CD14-positive monocyte (primary cell): ENCODE data around the gene IGSF9. TPM values are rescaled to one million over a fixed set of nuclear protein-coding genes. Genes with fewer than 3 reads are reported as not detected.
A peak's percentile ranks its signal among the peaks of the same experiment; 100 is the strongest.

Experiments used
- DNase-seq, 3 donors: peaks; one replicate each; pipeline ENCODE4 v3.0.0-alpha.2; 2011 to 2022
- H2AFZ ChIP-seq: 2 replicates; pipeline ENCODE4 v1.6.0; 2012; ENCODE audit warnings: mild to moderate bottlenecking, low read depth, low read length, inconsistent platforms; ENCODE audit not compliant: insufficient read depth, poor library complexity, severe bottlenecking
- H3K27ac ChIP-seq, 2 donors: 1 replicate in 1 of 2; 2 replicates in 1 of 2; pipeline ENCODE4 v1.5.1; 2012 to 2013; ENCODE audit warnings: low read length in 2 of 2, control low read depth in 1 of 2, inconsistent platforms in 1 of 2, low read depth in 1 of 2, mild to moderate bottlenecking in 1 of 2
- H3K27me3 ChIP-seq, 2 donors: one replicate each; pipeline versions ENCODE4 v1.6.0 to v1.6.1; 2011 to 2013; ENCODE audit warnings: low read length in 2 of 2; ENCODE audit not compliant: control insufficient read depth in 2 of 2, insufficient read depth in 2 of 2
- H3K36me3 ChIP-seq, 2 donors: replicated peaks in 1 of 2; 1 replicate in 1 of 2; 2 replicates in 1 of 2; pipeline versions ENCODE4 v1.5.1 to v1.6.1; 2012 to 2013; ENCODE audit warnings: low read length in 2 of 2, control low read depth in 1 of 2, inconsistent platforms in 1 of 2, mild to moderate bottlenecking in 1 of 2; ENCODE audit not compliant: insufficient read depth in 2 of 2, control insufficient read depth in 1 of 2
- H3K4me1 ChIP-seq, 2 donors: 1 replicate in 1 of 2; 2 replicates in 1 of 2; pipeline versions ENCODE4 v1.5.1 to v1.6.1; 2012 to 2013; ENCODE audit warnings: low read length in 2 of 2, control low read depth in 1 of 2, inconsistent platforms in 1 of 2, mild to moderate bottlenecking in 1 of 2, moderate library complexity in 1 of 2; ENCODE audit not compliant: insufficient read depth in 2 of 2, control insufficient read depth in 1 of 2
- H3K4me2 ChIP-seq: replicated peaks from 2 replicates; pipeline ENCODE3; 2012; ENCODE audit warnings: low read length, moderate library complexity, mild to moderate bottlenecking; ENCODE audit not compliant: poor library complexity, severe bottlenecking; ENCODE audit errors: extremely low read depth
- H3K4me3 ChIP-seq, 3 experiments: fragments of 200-600 bp in 1 of 3; sonication (generic) in 1 of 3; replicated peaks in 1 of 3; 1 replicate in 2 of 3; 2 replicates in 1 of 3; pipeline ENCODE4 v1.5.1; 2011 to 2013; ENCODE audit warnings: low read length in 3 of 3, mild to moderate bottlenecking in 3 of 3, control low read depth in 2 of 3, low read depth in 2 of 3, inconsistent platforms in 1 of 3, moderate library complexity in 1 of 3
- H3K79me2 ChIP-seq: 2 replicates; pipeline ENCODE4 v1.6.0; 2012; ENCODE audit warnings: mild to moderate bottlenecking, control low read depth, inconsistent platforms, low read length, moderate library complexity; ENCODE audit not compliant: insufficient read depth
- H3K9ac ChIP-seq: 2 replicates; pipeline ENCODE4 v1.6.0; 2017; ENCODE audit warnings: low read length, mild to moderate bottlenecking; ENCODE audit not compliant: insufficient read depth, poor library complexity, severe bottlenecking
- H3K9me3 ChIP-seq, 2 donors: replicated peaks in 1 of 2; 1 replicate in 1 of 2; 2 replicates in 1 of 2; pipeline versions ENCODE4 v1.5.1 to v1.6.1; 2012 to 2013; ENCODE audit warnings: low read length in 2 of 2, control low read depth in 1 of 2; ENCODE audit not compliant: control insufficient read depth in 1 of 2, insufficient read depth in 1 of 2
- H4K20me1 ChIP-seq: 2 replicates; pipeline ENCODE4 v1.6.0; 2012; ENCODE audit warnings: mild to moderate bottlenecking, low read length, control low read depth, moderate library complexity; ENCODE audit not compliant: insufficient read depth
- H3K27ac Mint-ChIP-seq, 7 donors: one replicate each; pipeline ENCODE4 v1.8.0; 2020; ENCODE audit warnings: mild to moderate bottlenecking in 7 of 7, mixed read lengths in 7 of 7, moderate library complexity in 6 of 7, inconsistent platforms in 2 of 7
- H3K27me3 Mint-ChIP-seq, 3 donors: one replicate each; pipeline ENCODE4 v1.8.0; 2021 to 2022; ENCODE audit warnings: low read depth in 3 of 3, mild to moderate bottlenecking in 3 of 3, mixed read lengths in 3 of 3, moderate library complexity in 3 of 3, inconsistent platforms in 1 of 3
- H3K36me3 Mint-ChIP-seq, 2 donors: one replicate each; pipeline ENCODE4 v1.8.0; 2020; ENCODE audit warnings: mixed read lengths in 2 of 2, inconsistent platforms in 1 of 2, mild to moderate bottlenecking in 1 of 2
- H3K4me1 Mint-ChIP-seq: one replicate; pipeline ENCODE4 v1.8.0; 2020; ENCODE audit warnings: mild to moderate bottlenecking, mixed read lengths
- H3K4me3 Mint-ChIP-seq, 2 donors: one replicate each; pipeline ENCODE4 v1.8.0; 2020; ENCODE audit warnings: mild to moderate bottlenecking in 2 of 2, mixed read lengths in 2 of 2, moderate library complexity in 1 of 2
- H3K9me3 Mint-ChIP-seq, 7 donors: one replicate each; pipeline ENCODE4 v1.8.0; 2020 to 2022; ENCODE audit warnings: mixed read lengths in 7 of 7, mild to moderate bottlenecking in 6 of 7, moderate library complexity in 6 of 7, inconsistent platforms in 2 of 7
- WGBS: methylation state at CpG from one replicate; pipeline ENCODE4 v1.1.5; 2013; ENCODE audit warnings: missing lambda C conversion rate; ENCODE audit not compliant: insufficient coverage; 5-methylcytosine and 5-hydroxymethylcytosine counted together
- intact Hi-C, 2 donors: fragments of 100-400 bp; cut with micrococcal nuclease; formaldehyde crosslinking; loops; one replicate each; pipeline versions ENCODE4 v1.15.0 to v1.15.1; 2023
- polyA plus RNA-seq, 3 donors: library from polyadenylated mRNA; depleted of rRNA in 1 of 3; unstranded in 2 of 3; stranded (reverse) in 1 of 3; fragments of 300-500 nt in 2 of 3; fragments of >200 nt in 1 of 3; fragmentation: Illumina TruSeq in 2 of 3; gene quantifications; 1 replicate in 2 of 3; 2 replicates in 1 of 3; pipeline ENCODE4 v1.2.3, GENCODE V29; 2012 to 2021
- TF ChIP-seq, protein P1 (sequence below): fragments of 200-600 bp; IDR thresholded peaks from one replicate; pipeline ENCODE4 v1.8.0; 2022; ENCODE audit warnings: antibody characterized with exemption, mild to moderate bottlenecking

The IGSF9 gene
- polyA plus RNA-seq, 3 donors = 0.04 TPM; not detected in 2

DNA sequence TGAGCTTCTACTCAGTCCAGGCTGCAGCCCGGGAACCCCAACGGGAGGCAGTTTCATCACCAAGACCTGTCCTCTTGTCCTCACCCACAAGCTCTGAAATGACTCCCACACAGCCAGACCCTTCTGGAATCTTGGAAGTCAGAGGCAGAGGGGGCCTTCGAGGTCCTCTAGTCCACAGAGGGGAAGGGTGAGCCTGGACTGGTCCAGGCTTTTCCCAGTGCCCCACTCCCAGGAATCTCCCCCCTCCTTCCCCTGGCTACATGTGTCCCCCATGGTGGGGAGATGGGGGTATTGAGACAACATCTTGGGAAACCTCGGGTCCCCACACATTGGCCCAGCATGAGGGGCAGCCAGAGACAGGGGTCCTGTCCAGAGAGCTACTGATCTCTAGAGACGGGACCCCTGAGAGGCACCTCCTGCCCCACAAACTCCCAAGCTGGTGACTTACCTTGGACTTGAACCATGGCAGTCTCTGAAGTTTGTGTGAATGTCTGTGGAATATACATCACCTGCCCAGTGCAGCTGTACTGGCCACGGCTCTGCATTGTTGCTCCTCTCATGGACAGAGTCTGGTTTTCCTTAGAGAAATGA is 28.0 kb upstream of the IGSF9 start:
- peaks cover 8 to 10% of the 10 kb centered on the region in 2 donors for H3K4me1 ChIP-seq
- no peaks in the 10 kb centered on the region for H3K36me3 Mint-ChIP-seq
- H3K4me3 Mint-ChIP-seq = peak overlapping the region in 1 of 2 donors; percentile 10
- no peaks in the 10 kb centered on the region for H3K79me2 ChIP-seq
- no peak overlapping the region for H2AFZ ChIP-seq
- H3K27ac Mint-ChIP-seq = no peak overlapping the region
- no peak overlapping the region for H3K27ac ChIP-seq
- no peaks in the 10 kb centered on the region for H3K9me3 ChIP-seq
- TF ChIP-seq, protein P1, sequence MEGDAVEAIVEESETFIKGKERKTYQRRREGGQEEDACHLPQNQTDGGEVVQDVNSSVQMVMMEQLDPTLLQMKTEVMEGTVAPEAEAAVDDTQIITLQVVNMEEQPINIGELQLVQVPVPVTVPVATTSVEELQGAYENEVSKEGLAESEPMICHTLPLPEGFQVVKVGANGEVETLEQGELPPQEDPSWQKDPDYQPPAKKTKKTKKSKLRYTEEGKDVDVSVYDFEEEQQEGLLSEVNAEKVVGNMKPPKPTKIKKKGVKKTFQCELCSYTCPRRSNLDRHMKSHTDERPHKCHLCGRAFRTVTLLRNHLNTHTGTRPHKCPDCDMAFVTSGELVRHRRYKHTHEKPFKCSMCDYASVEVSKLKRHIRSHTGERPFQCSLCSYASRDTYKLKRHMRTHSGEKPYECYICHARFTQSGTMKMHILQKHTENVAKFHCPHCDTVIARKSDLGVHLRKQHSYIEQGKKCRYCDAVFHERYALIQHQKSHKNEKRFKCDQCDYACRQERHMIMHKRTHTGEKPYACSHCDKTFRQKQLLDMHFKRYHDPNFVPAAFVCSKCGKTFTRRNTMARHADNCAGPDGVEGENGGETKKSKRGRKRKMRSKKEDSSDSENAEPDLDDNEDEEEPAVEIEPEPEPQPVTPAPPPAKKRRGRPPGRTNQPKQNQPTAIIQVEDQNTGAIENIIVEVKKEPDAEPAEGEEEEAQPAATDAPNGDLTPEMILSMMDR = no peak
- H4K20me1 ChIP-seq = no peaks in the 10 kb centered on the region
- intact Hi-C loops = no loop called here
- DNase-seq = no peak
- H3K36me3 ChIP-seq = no peaks in the 10 kb centered on the region
- WGBS = 100% methylated on average over 3 of the region's 6 CpGs
- no peak overlapping the region for H3K4me2 ChIP-seq
- H3K9me3 Mint-ChIP-seq = peaks cover 0 to 2% (median 0%) of the 10 kb centered on the region in 7 donors
- no peak overlapping the region for H3K9ac ChIP-seq
- H3K4me3 ChIP-seq = no peak overlapping the region
- peaks cover 4 to 15% of the 10 kb centered on the region in 2 donors for H3K27me3 ChIP-seq
- H3K27me3 Mint-ChIP-seq = peaks cover 8 to 9% (median 8%) of the 10 kb centered on the region in 3 donors
- H3K4me1 Mint-ChIP-seq = peaks cover 6% of the 10 kb centered on the region

DNA sequence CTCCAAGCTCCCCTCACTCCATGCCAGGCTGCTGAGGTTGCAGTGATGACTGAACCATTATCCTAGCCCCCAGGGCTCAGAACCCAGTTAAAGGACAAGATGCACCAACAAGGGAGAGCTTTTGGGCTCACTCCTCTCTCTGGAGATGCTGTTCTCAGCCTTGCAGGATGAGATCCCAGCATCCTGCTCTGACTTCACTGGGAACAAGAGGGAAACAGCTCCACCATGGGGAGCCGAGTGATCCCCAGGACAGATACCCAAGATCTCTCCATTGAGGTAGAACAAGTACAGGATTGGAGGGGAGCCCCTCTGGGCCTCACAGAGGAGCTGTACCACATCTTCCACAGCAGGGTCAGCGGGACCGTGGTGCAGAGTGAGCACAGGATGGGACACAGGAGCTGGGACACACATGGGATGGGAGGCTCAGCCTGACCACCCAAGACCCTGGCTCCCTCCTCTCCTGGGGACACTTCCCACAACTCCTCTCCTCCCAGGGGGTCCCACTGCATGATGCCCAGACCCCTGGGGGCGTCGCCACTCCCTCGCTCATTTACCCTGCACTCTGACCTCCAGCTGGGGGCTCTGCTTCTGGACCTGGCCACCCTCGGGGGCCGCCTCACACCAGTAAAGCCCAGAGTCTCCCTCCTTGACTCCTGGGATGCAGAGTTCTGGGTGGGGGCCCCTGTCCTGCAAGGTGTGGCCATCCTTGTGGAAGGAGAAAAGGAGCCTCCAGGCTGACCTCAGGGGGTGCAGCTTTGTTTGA is 27.2 kb upstream of the IGSF9 start:
- no peak overlapping the region for H3K27ac Mint-ChIP-seq
- peaks cover 6 to 8% (median 7%) of the 10 kb centered on the region in 3 donors for H3K27me3 Mint-ChIP-seq
- TF ChIP-seq, protein P1 = no peak
- no peak overlapping the region for H3K4me2 ChIP-seq
- H3K79me2 ChIP-seq = no peaks in the 10 kb centered on the region
- H3K9me3 Mint-ChIP-seq = peaks cover 0 to 2% (median 0%) of the 10 kb centered on the region in 7 donors
- peaks cover 7% of the 10 kb centered on the region for H3K4me1 Mint-ChIP-seq
- H2AFZ ChIP-seq = no peak overlapping the region
- H3K9me3 ChIP-seq = no peaks in the 10 kb centered on the region
- H3K36me3 ChIP-seq = no peaks in the 10 kb centered on the region
- no peak overlapping the region for H3K4me3 ChIP-seq
- WGBS = 96% methylated on average over 8 of the region's 8 CpGs
- H3K4me1 ChIP-seq = peaks cover 9 to 11% of the 10 kb centered on the region in 2 donors
- no peaks in the 10 kb centered on the region for H3K36me3 Mint-ChIP-seq
- no peak for DNase-seq
- H3K27me3 ChIP-seq = peaks cover 4 to 15% of the 10 kb centered on the region in 2 donors
- intact Hi-C loops = no loop called here
- H4K20me1 ChIP-seq = no peaks in the 10 kb centered on the region
- H3K27ac ChIP-seq = no peak overlapping the region
- no peak overlapping the region for H3K9ac ChIP-seq
- H3K4me3 Mint-ChIP-seq = no peak overlapping the region
